Retinal pigment epithelial cell (primary cell): Measurements from ENCODE around the gene AHI1.

ENCODE experiments used
- DNase-seq: peaks from one replicate; pipeline ENCODE4 v3.0.0-alpha.2; 2010; ENCODE audit warnings: low read depth
- H3K4me3 ChIP-seq: 2 replicates; pipeline ENCODE4 v1.5.1; 2011; ENCODE audit warnings: mild to moderate bottlenecking, low read length, control low read depth, moderate library complexity
- CTCF ChIP-seq: conservative IDR thresholded peaks from 2 replicates; pipeline ENCODE4 v1.5.1; 2011; ENCODE audit warnings: low read depth, low read length, control low read depth, inconsistent platforms

AHI1 gene

DNA sequence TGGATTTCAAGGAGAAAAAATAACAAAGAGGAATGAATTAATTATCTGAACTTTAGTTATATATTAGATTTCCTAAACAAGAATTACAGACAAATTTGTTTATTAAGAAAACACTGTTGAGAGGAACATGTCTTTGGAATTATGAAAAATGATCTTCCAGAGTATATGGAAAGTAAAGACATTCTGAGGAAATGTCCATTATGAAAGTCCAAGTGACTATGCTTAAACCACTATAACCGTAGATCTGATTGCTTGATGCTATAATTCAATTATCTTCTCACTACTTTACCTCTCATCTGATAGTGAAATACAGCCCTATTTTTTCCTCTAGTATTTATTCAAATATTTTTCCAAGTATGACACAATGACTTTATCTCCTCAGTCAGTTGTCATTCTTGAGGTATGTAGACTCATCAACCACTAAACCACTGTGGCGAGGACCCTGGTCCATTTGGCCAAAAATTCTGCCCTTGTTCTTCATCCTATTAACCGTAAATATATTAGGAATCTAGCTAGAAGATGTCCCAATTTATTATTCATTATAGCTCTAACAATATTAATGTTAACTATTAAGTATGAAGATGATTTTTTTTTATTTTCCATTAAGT is 37.3 kb upstream of the AHI1 start:
- H3K4me3 ChIP-seq: no peak overlapping the region
- no peak for DNase-seq
- no peak for TF ChIP-seq CTCF

DNA sequence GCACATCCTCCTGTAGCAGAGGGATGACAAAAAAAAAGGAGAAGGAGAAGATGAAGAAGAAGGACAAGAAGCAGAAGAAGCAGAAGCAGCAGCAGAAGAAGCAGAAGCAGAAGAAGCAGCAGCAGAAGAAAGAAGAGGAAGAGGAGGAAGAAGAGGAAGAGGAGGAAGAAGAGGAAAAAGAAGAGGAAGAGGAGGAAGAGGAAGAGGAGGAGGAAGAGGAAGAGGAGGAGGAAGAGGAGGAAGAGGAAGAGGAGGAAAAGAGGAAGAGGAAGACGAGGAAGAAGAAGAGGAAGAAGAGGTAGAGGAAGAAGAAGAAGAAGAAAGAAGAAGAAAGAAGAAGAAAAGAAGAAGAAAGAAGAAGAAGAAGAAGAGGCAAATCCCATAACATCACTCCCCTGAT is 35.0 kb upstream of the AHI1 start:
- no peak for TF ChIP-seq CTCF

GRCh38 chr6:135531954-135532490 is 34.5 kb upstream of the AHI1 start:
- DNase-seq: no peak
- no peak overlapping the region for H3K4me3 ChIP-seq
- TF ChIP-seq CTCF: no peak

More for the DNA sequence above, 35.0 kb upstream of the AHI1 start:
- H3K4me3 ChIP-seq: no peak overlapping the region
- DNase-seq: no peak

DNA sequence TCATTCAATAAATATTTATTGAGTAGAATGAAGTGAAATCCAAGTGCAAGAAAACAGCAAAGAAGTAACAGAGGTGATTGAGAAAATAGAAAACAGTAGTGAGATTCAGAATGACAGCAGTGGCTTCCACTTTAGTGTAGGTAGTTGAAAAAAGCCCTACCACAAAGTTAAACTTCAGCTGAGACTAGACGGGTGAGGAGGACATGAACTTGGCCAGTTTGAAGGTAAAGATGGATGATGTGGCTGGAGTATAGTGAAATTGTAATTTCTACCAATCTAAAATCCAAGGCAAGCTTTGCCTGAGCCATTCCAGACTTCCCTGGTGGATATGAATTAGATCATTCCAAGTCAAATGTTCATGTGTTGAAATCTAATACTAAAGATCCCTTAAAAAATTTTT is 32.6 kb upstream of the AHI1 start:
- TF ChIP-seq CTCF: no peak
- H3K4me3 ChIP-seq: no peak overlapping the region
- no peak for DNase-seq

DNA sequence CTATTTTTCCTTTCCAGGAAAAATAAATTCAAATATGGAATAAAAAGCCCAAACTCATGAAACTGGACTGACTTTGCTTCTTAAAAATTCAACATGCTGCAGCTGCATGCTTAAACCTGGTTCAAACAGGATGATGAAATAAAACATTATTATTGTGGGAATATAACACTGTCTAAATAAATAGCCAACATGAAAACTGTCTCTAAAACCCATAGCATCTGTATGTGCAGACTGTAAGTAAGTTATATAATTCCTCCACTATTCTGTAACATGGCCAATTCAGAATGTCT is 30.4 kb upstream of the AHI1 start:
- H3K4me3 ChIP-seq: no peak overlapping the region
- no peak for DNase-seq
- TF ChIP-seq CTCF: no peak

DNA sequence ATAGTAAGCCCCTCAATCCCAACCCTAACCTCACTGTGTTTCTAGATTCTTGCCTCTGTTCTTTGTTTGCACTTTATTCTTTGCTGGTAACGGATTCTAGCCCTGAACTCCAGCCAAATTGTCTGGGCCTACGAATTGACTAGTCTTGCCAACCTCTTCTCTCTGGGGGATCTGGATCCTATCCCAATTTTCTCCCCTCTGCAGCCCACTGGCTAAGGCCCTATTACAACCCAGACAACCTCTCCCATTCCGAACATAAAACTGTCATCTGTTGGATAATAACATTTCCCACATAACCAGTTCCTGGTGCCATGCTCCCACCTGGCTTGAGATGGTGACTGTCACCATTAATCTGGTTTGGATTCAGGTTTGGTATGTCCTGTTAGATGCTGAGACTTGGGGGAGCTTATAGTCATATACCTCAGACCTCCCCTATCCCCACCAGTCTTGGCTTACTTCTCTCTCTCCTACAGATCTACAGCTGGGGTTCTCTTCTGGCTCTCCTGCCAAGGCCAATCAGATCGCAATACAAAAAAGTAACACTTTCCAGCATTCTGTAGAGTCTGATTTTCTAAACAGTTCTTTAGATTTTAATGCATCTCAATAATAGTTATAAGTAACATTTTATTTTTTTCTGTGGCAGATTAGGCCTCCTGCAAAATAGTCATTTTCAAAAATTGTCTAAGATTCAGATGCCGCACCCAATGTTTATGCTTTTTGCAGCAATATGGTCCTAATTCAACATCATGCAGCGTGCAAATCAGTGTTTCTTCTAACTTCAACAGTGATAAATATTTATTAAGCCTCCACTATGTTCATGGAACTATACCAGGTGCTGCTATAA is 29.8 kb upstream of the AHI1 start:
- no peak overlapping the region for H3K4me3 ChIP-seq
- DNase-seq: no peak
- TF ChIP-seq CTCF: no peak

- no peak overlapping the region for H3K4me3 ChIP-seq
- no peak for DNase-seq
- no peak for TF ChIP-seq CTCF
Observed at GRCh38 chr6:135525594-135525993, 28.1 kb upstream of the AHI1 start.
